Gastroesophageal sphincter (tissue), 3 donors: ENCODE data around the gene HHAT.

Experiments used
- EP300 ChIP-seq: sonication (generic); formaldehyde crosslinking; IDR thresholded peaks from one replicate; pipeline ENCODE4 v1.6.1; 2017; ENCODE audit warnings: antibody characterized with exemption, mild to moderate bottlenecking
- POLR2A ChIP-seq, 2 donors: fragments of 450-650 bp; IDR thresholded peaks; one replicate each; pipeline ENCODE4 v1.6.1; 2017; ENCODE audit warnings: antibody characterized with exemption in 2 of 2, mild to moderate bottlenecking in 2 of 2, moderate library complexity in 1 of 2
- POLR2AphosphoS5 ChIP-seq: sonication (generic); formaldehyde crosslinking; IDR thresholded peaks from one replicate; pipeline ENCODE4 v1.6.1; 2017; ENCODE audit warnings: antibody characterized with exemption
- TF ChIP-seq, protein P1 (sequence below), 4 experiments: fragments of 200-600 bp in 2 of 4; fragments of 450-650 bp in 2 of 4; sonication (generic) in 1 of 4; IDR thresholded peaks; one replicate each; pipeline ENCODE4 v1.5.1; 2017 to 2019; ENCODE audit warnings: antibody characterized with exemption in 4 of 4, mild to moderate bottlenecking in 2 of 4, moderate library complexity in 2 of 4

DNA sequence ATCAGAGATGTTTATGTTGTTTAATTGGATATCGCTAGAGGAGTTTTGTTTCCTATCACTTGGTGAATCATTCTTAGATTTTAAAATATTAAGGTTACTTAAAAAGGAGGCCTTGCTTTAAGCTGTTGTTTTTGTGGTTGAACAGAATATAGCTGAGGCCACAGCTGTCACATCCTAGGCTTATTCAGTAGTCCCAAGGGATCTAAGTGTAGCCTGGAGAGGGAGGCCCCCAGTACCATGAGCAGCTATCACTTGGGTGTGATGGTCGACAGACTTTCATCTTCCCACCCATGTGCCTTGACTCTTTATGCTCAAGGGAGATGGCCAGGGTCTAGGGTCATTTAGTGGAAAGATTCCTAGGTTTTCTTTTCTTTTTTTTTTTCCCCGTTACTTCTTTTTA lies 278.7 kb downstream of the HHAT start:
- TF ChIP-seq, protein P1, sequence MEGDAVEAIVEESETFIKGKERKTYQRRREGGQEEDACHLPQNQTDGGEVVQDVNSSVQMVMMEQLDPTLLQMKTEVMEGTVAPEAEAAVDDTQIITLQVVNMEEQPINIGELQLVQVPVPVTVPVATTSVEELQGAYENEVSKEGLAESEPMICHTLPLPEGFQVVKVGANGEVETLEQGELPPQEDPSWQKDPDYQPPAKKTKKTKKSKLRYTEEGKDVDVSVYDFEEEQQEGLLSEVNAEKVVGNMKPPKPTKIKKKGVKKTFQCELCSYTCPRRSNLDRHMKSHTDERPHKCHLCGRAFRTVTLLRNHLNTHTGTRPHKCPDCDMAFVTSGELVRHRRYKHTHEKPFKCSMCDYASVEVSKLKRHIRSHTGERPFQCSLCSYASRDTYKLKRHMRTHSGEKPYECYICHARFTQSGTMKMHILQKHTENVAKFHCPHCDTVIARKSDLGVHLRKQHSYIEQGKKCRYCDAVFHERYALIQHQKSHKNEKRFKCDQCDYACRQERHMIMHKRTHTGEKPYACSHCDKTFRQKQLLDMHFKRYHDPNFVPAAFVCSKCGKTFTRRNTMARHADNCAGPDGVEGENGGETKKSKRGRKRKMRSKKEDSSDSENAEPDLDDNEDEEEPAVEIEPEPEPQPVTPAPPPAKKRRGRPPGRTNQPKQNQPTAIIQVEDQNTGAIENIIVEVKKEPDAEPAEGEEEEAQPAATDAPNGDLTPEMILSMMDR (IDR thresholded peaks at IDR 0.05), result no peak
- TF ChIP-seq EP300 (no peak), POLR2AphosphoS5 (no peak), POLR2A (IDR thresholded peaks at IDR 0.05) (no peak)
